Progenitor cell of endocrine pancreas (in vitro differentiated cells): ENCODE measurements around the gene TXN. TPM values are rescaled to one million over a fixed set of nuclear protein-coding genes. Genes with fewer than 3 reads are reported as not detected.
"Not testable (repeated sequence)": the region's sequence is repeated elsewhere in the genome, so short reads cannot be mapped to it uniquely, and the experiment has no call there.

ENCODE experiments used
- DNase-seq: peaks from one replicate; pipeline ENCODE4 v3.0.0; 2021; ENCODE audit warnings: low spot score; ENCODE audit not compliant: unreplicated experiment
- H3K27ac Mint-ChIP-seq: 2 replicates; pipeline ENCODE4 v1.8.0; 2021; ENCODE audit warnings: mild to moderate bottlenecking, moderate library complexity, mixed read lengths
- H3K27me3 Mint-ChIP-seq: 2 replicates; pipeline ENCODE4 v1.8.0; 2021; ENCODE audit warnings: mixed read lengths
- H3K36me3 Mint-ChIP-seq: 2 replicates; pipeline ENCODE4 v1.8.0; 2022; ENCODE audit warnings: mixed read lengths; ENCODE audit not compliant: insufficient read depth
- H3K4me1 Mint-ChIP-seq: 2 replicates; pipeline ENCODE4 v1.8.0; 2021; ENCODE audit warnings: low read depth, mixed read lengths
- H3K4me3 Mint-ChIP-seq: 2 replicates; pipeline ENCODE4 v1.8.0; 2021; ENCODE audit warnings: low read depth, mild to moderate bottlenecking, moderate library complexity, mixed read lengths
- H3K9me3 Mint-ChIP-seq: 2 replicates; pipeline ENCODE4 v1.8.0; 2021; ENCODE audit warnings: low read depth, mixed read lengths
- total RNA-seq: library from RNA; stranded (reverse); gene quantifications from 2 replicates; pipeline ENCODE4 v1.2.1, GENCODE V29; 2021
- TF ChIP-seq, protein P1 (sequence below): fragments of 200-600 bp; sonication (generic); IDR thresholded peaks from one replicate; pipeline ENCODE4 v1.5.0; 2021; ENCODE audit warnings: antibody characterized with exemption, mild to moderate bottlenecking; ENCODE audit not compliant: unreplicated experiment

TXN gene
- total RNA-seq, 1 donor from 2014 or later = 130 TPM

DNA sequence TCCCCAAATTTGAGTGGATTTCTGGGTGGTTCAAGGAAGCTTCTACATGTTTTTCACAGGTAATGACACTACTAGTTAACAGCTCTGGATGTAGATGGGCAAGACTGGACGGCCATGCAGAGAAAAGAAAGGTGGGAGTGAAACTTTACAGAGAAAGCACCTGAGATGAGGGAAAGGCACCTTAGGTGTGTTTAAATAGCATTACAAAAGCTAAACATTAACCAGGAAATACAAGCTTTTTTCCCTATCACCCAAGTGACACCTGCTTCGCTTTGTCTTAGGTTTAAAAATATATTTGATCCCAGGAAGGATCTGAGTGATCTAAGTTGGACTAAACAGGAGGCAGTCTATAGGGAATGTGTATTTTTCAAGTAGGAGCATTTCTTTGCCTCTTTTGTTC lies 56.7 kb downstream of the TXN start:
- TF ChIP-seq, protein P1, sequence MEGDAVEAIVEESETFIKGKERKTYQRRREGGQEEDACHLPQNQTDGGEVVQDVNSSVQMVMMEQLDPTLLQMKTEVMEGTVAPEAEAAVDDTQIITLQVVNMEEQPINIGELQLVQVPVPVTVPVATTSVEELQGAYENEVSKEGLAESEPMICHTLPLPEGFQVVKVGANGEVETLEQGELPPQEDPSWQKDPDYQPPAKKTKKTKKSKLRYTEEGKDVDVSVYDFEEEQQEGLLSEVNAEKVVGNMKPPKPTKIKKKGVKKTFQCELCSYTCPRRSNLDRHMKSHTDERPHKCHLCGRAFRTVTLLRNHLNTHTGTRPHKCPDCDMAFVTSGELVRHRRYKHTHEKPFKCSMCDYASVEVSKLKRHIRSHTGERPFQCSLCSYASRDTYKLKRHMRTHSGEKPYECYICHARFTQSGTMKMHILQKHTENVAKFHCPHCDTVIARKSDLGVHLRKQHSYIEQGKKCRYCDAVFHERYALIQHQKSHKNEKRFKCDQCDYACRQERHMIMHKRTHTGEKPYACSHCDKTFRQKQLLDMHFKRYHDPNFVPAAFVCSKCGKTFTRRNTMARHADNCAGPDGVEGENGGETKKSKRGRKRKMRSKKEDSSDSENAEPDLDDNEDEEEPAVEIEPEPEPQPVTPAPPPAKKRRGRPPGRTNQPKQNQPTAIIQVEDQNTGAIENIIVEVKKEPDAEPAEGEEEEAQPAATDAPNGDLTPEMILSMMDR = no peak
- Mint-ChIP-seq H3K4me3 (no peak overlapping the region), H3K36me3 (no peaks in the 10 kb centered on the region), H3K4me1 (peaks cover 9% of the 10 kb centered on the region), H3K27me3 (peaks cover 18% of the 10 kb centered on the region), H3K27ac (peak overlapping the region; percentile 23), H3K9me3 (no peaks in the 10 kb centered on the region)
- DNase-seq = no peak

DNA sequence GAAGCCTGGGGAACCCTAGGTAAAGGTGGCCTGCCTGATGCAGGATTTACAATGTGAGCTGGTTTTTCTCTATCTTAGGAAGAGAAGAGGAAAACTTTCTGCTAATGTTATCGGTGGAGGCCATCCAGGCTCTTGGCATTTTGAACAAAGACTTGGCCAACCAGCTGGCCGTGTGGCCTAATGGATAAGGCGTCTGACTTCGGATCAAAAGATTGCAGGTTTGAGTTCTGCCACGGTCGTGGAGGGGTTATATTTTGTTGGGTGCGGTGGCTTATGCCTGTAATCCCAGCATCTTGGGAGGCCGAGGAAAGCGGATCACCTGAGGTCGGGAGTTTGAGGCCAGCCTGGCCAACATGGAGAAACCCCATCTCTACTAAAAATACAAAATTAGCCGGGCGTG lies 58.0 kb downstream of the TXN start:
- H3K4me1 Mint-ChIP-seq = peaks cover 12% of the 10 kb centered on the region
- peaks cover 2% of the 10 kb centered on the region for H3K36me3 Mint-ChIP-seq
- TF ChIP-seq, protein P1 = no peak
- no peak for DNase-seq
- H3K9me3 Mint-ChIP-seq = peaks cover 3% of the 10 kb centered on the region
- H3K27me3 Mint-ChIP-seq = peaks cover 10% of the 10 kb centered on the region
- H3K4me3 Mint-ChIP-seq = no peak overlapping the region
- no peak overlapping the region for H3K27ac Mint-ChIP-seq

DNA sequence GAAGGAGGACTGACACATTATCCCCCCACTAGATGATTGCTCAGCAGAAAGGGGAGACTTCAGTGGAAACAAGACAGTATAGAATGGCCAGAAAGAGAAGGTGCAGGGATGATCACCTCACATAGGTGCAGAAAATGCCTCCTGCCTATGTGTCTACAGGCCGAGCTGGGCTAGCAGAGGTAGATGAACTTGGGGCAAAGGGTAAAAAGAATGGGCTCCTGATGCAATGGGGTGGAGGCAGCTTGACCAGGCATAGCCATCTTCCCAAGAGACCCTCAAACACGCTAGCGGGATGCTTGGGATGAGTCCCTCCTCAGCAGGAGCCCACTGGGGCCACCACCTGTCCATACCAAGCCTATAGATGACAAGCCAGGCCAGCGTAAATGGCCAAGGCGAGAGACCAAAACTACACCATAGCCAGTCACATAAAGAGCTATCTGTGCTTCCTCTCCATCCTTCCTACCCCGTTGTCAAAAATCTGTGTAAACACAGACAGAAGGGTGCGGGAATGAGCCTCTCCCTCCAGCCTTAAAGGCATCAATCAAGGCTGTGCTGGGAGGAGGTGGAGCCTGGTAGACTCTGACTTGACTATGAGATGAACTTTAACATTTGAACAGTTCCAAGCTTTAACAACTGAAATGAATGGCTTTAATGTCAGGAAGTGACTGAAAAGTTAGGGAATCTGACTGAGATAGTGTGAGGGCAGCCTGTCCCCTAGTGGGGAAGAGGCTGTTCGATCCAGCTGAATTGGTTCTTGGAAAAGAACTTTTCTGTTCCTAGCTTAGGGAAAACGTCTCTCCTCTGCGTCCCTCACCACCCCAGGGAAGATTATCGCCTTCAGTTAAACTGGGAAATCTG lies 58.7 kb downstream of the TXN start:
- peaks cover 3% of the 10 kb centered on the region for H3K36me3 Mint-ChIP-seq
- TF ChIP-seq, protein P1 = no peak
- peaks cover 12% of the 10 kb centered on the region for H3K4me1 Mint-ChIP-seq
- no peak overlapping the region for H3K4me3 Mint-ChIP-seq
- H3K27ac Mint-ChIP-seq = peak overlapping the region; percentile 74
- H3K9me3 Mint-ChIP-seq = peaks cover 6% of the 10 kb centered on the region
- H3K27me3 Mint-ChIP-seq = peaks cover 6% of the 10 kb centered on the region
- DNase-seq = no peak

DNA sequence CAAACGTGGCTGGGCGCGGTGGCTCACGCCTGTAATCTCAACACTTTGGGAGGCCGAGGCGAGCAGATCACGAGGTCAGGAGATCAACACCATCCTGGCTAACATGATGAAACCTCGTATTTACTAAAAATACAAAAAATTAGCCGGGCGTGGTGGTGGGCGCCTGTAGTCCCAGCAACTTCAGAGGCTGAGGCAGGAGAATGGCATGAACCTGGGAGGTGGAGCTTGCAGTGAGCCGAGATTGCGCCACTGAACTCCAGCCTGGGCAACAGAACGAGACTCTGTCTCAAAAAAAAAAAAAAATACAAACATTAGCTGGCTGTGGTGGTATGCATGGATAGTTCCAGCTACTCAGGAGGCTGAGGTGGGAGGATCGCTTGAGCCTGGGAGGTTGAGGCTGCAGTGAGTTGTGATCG lies 60.2 kb downstream of the TXN start:
- not testable (repeated sequence) for H3K9me3 Mint-ChIP-seq, H3K36me3 Mint-ChIP-seq, H3K27me3 Mint-ChIP-seq, DNase-seq, H3K4me3 Mint-ChIP-seq, H3K27ac Mint-ChIP-seq
- peaks cover 12% of the 10 kb centered on the region for H3K4me1 Mint-ChIP-seq

Other genes with a start within 250 kb of the TXN start
- gene C9orf152, start 48.3 kb downstream of the TXN start, total RNA-seq = 0.13 TPM in 1 of 2 replicates, not detected in the other
- gene TXNDC8, start 81.4 kb upstream of the TXN start, total RNA-seq = not detected in 2 replicates